Activated CD4-positive, CD25-positive, alpha-beta regulatory T cell treated with anti-CD3 and anti-CD28 coated beads, Interleukin-2, amount 50 U/mL, for 16 hours (primary cell): ENCODE results near the gene FAM135A.
"Not testable (repeated sequence)": the region's sequence is repeated elsewhere in the genome, so short reads cannot be mapped to it uniquely, and the experiment has no call there.

Source experiments
- DNase-seq: peaks from one replicate; pipeline ENCODE4 v3.0.0-alpha.2; 2020; ENCODE audit warnings: low read depth, low spot score

FAM135A gene

GRCh38 chr6:70459699-70460098 is 46.4 kb downstream of the FAM135A start:
- not testable (repeated sequence) for DNase-seq

- DNase-seq: no peak
These were observed 56.7 kb downstream of the FAM135A start for GRCh38 chr6:70470016-70470415.

GRCh38 chr6:70470510-70470909 is 57.2 kb downstream of the FAM135A start:
- not testable (repeated sequence) for DNase-seq

- no peak for DNase-seq
These were observed 61.4 kb downstream of the FAM135A start for GRCh38 chr6:70474751-70475150.

GRCh38 chr6:70479236-70479635 is 65.9 kb downstream of the FAM135A start:
- DNase-seq: no peak

GRCh38 chr6:70486638-70487037 is 73.3 kb downstream of the FAM135A start:
- not testable (repeated sequence) for DNase-seq

GRCh38 chr6:70489364-70489763 is 76.1 kb downstream of the FAM135A start:
- DNase-seq: no peak

- no peak for DNase-seq
These were observed 81.5 kb downstream of the FAM135A start for GRCh38 chr6:70494833-70495232.

- not testable (repeated sequence) for DNase-seq
These were observed 82.5 kb downstream of the FAM135A start for GRCh38 chr6:70495790-70496189.

- no peak for DNase-seq
These were observed 89.2 kb downstream of the FAM135A start for GRCh38 chr6:70502484-70502883.

GRCh38 chr6:70503813-70504465 is 90.6 kb downstream of the FAM135A start:
- DNase-seq: no peak

- DNase-seq: no peak
These were observed 93.0 kb downstream of the FAM135A start for GRCh38 chr6:70506321-70506720.

GRCh38 chr6:70507161-70507560 is 93.9 kb downstream of the FAM135A start:
- no peak for DNase-seq

GRCh38 chr6:70508953-70509352 is 95.6 kb downstream of the FAM135A start:
- no peak for DNase-seq

GRCh38 chr6:70510600-70510999 is 97.3 kb downstream of the FAM135A start:
- no peak for DNase-seq

- no peak for DNase-seq
These were observed 105.4 kb downstream of the FAM135A start for GRCh38 chr6:70518723-70519122.

GRCh38 chr6:70520575-70520974 is 107.3 kb downstream of the FAM135A start:
- no peak for DNase-seq

- no peak for DNase-seq
These were observed 111.5 kb downstream of the FAM135A start for GRCh38 chr6:70524721-70525286.

GRCh38 chr6:70527071-70527737 is 113.9 kb downstream of the FAM135A start:
- no peak for DNase-seq

GRCh38 chr6:70530023-70530422 is 116.7 kb downstream of the FAM135A start:
- DNase-seq: no peak

GRCh38 chr6:70531133-70531532 is 117.8 kb downstream of the FAM135A start:
- DNase-seq: no peak

- no peak for DNase-seq
These were observed 124.0 kb downstream of the FAM135A start for GRCh38 chr6:70537266-70537665.

- no peak for DNase-seq
These were observed 125.1 kb downstream of the FAM135A start for GRCh38 chr6:70538376-70538775.
